Measurements from ENCODE around the gene PHACTR1.

DNA sequence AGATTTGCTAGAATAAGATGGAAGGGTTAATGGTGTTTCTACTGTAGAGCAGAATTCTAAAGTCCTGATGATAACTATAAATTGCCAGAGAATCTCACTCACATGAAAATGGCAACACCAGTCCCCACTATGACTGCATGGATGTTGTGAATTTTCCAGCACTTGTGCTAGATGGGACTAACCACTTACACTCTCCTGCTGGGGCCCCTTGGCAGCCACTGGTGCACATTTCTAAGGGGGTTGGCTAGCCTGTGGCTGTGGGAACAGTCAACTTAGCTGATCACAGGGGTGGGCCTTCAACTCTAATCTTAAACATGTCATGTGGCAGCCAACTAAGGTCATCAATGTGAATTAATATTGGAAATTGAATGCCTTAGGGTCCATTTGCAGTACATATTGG is 271.2 kb downstream of the PHACTR1 start:
- TF ChIP-seq RNF2 (IDR thresholded peaks at IDR 0.05; ENCODE audit: borderline replicate concordance, low read depth) = no peak
- no peak for TF ChIP-seq POLR2A (IDR thresholded peaks at IDR 0.05; ENCODE audit: low read length)
- TF ChIP-seq, protein P1, sequence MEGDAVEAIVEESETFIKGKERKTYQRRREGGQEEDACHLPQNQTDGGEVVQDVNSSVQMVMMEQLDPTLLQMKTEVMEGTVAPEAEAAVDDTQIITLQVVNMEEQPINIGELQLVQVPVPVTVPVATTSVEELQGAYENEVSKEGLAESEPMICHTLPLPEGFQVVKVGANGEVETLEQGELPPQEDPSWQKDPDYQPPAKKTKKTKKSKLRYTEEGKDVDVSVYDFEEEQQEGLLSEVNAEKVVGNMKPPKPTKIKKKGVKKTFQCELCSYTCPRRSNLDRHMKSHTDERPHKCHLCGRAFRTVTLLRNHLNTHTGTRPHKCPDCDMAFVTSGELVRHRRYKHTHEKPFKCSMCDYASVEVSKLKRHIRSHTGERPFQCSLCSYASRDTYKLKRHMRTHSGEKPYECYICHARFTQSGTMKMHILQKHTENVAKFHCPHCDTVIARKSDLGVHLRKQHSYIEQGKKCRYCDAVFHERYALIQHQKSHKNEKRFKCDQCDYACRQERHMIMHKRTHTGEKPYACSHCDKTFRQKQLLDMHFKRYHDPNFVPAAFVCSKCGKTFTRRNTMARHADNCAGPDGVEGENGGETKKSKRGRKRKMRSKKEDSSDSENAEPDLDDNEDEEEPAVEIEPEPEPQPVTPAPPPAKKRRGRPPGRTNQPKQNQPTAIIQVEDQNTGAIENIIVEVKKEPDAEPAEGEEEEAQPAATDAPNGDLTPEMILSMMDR (IDR thresholded peaks at IDR 0.05) = no peak
- TF ChIP-seq ZC3H11A (IDR thresholded peaks at IDR 0.05) = no peak
- no peak for TF ChIP-seq MAZ (IDR thresholded peaks at IDR 0.05; ENCODE audit: borderline replicate concordance, low read depth, low read length)
- TF ChIP-seq, protein P2, sequence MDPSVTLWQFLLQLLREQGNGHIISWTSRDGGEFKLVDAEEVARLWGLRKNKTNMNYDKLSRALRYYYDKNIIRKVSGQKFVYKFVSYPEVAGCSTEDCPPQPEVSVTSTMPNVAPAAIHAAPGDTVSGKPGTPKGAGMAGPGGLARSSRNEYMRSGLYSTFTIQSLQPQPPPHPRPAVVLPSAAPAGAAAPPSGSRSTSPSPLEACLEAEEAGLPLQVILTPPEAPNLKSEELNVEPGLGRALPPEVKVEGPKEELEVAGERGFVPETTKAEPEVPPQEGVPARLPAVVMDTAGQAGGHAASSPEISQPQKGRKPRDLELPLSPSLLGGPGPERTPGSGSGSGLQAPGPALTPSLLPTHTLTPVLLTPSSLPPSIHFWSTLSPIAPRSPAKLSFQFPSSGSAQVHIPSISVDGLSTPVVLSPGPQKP (IDR thresholded peaks at IDR 0.05; ENCODE audit: low read depth, low read length) = no peak
- TF ChIP-seq SREBF2 (IDR thresholded peaks at IDR 0.05) = no peak
- no peak for TF ChIP-seq FOXS1 (CRISPR knock-in tag; IDR thresholded peaks at IDR 0.05)

All from A549 (cell line).